ENCODE data around the gene TNNI2. TPM values are rescaled to one million over a fixed set of nuclear protein-coding genes. Genes with fewer than 3 reads are reported as not detected.

TNNI2 gene
- polyA plus RNA-seq, 1 of the 3 experiments (the other 2 are of a cell fraction) = not detected

- H2AFZ ChIP-seq (ENCODE audit: low read depth) = no peak overlapping the region
- TF ChIP-seq FOXM1 (IDR thresholded peaks at IDR 0.05; ENCODE audit: low read depth) (no peak), PBX3 (IDR thresholded peaks at IDR 0.05) (no peak), GABPA (IDR thresholded peaks at IDR 0.05; ENCODE audit: low read depth) (no peak), CHD2 (IDR thresholded peaks at IDR 0.05; ENCODE audit: low read length, partially characterized antibody) (no peak), TAF1 (IDR thresholded peaks at IDR 0.05; ENCODE audit: borderline replicate concordance, low read depth, low read length) (no peak), REST (IDR thresholded peaks at IDR 0.05; ENCODE audit: low read depth, low read length) (no peak), RCOR1 (IDR thresholded peaks at IDR 0.05; ENCODE audit: low read length) (no peak), RFX5 (IDR thresholded peaks at IDR 0.05; ENCODE audit: low read length) (no peak), EP300 (IDR thresholded peaks at IDR 0.05; ENCODE audit: borderline replicate concordance in 1 of 2, low read depth in 1 of 2, low read length in 1 of 2) (no peak), SMC3 (IDR thresholded peaks at IDR 0.05; ENCODE audit: low read depth, low read length) (no peak), YY1 (IDR thresholded peaks at IDR 0.05; ENCODE audit: low read depth) (no peak), TEAD4 (IDR thresholded peaks at IDR 0.05; ENCODE audit: borderline replicate concordance, insufficient read depth) (no peak), POLR2AphosphoS5 (IDR thresholded peaks at IDR 0.05; ENCODE audit: low read depth, low read length) (no peak), MXI1 (IDR thresholded peaks at IDR 0.05; ENCODE audit: low read depth, low read length) (no peak), USF2 (IDR thresholded peaks at IDR 0.05; ENCODE audit: borderline replicate concordance, low read depth, low read length) (no peak), FOXJ3 (CRISPR knock-in tag; IDR thresholded peaks at IDR 0.05) (no peak), SIN3A (IDR thresholded peaks at IDR 0.05; ENCODE audit: borderline replicate concordance, low read depth, low read length) (no peak)
- H3K4me3 ChIP-seq (ENCODE audit: low read depth in 2 of 2, low read length in 1 of 2) = no peak overlapping the region
- no peaks in the 10 kb centered on the region for H3K9me2 ChIP-seq
- no peaks in the 10 kb centered on the region for H3K9me3 ChIP-seq
- ChIA-PET CTCF (interaction anchor here (1.5 to 2.1 kb wide), 3 partner anchors 28 to 262 kb away, joined by 7 to 11 read pairs (median 9); no protein-coding TSS in a partner anchor), POLR2A (no interaction called here)
- H3K4me1 ChIP-seq (ENCODE audit: control insufficient read depth in 1 of 2, insufficient read depth in 2 of 2, low read depth in 1 of 2, low read length in 1 of 2) = peaks cover 0 to 6% of the 10 kb centered on the region in 2 experiments; a peak in 1 of 4 replicates
- no peak overlapping the region for H3K4me2 ChIP-seq
- no peaks in the 10 kb centered on the region for H3K36me3 ChIP-seq (replicated peaks in 1 of 2; ENCODE audit: control insufficient read depth in 1 of 2, insufficient read depth in 2 of 2, low read length in 1 of 2)
- H4K20me1 ChIP-seq (ENCODE audit: insufficient read depth) = no peaks in the 10 kb centered on the region
- H3K27ac ChIP-seq (ENCODE audit: low read depth in 2 of 2, low read length in 1 of 2) = no peak overlapping the region
- H3K9ac ChIP-seq = no peak overlapping the region
- 0% methylated on average over 1 of the region's 34 CpGs for WGBS (ENCODE audit: low lambda C conversion rate)
- H3K79me2 ChIP-seq (ENCODE audit: insufficient read depth) = no peaks in the 10 kb centered on the region
- peak; percentile 29 for DNase-seq
- H3F3A ChIP-seq (replicated peaks; ENCODE audit: insufficient read depth) = no peaks in the 10 kb centered on the region
- H3K27me3 ChIP-seq (ENCODE audit: insufficient read depth) = no peaks in the 10 kb centered on the region
Measured at GRCh38 chr11:1889224-1889930, 50.6 kb downstream of the TNNI2 start.

Measured in SK-N-SH (cell line).